ENCODE data around the gene CD9. TPM values are rescaled to one million over a fixed set of nuclear protein-coding genes. Genes with fewer than 3 reads are reported as not detected.

The CD9 gene
- total and polyA plus RNA-seq, 12 donors = 14.9 to 461 (median 276) TPM

- peak; percentile 86 to 92 (median 89) for DNase-seq
- Histone ChIP-seq H3K9me3 (replicated peaks in 1 of 3) (no peaks in the 10 kb centered on the region), H3K4me1 (replicated peaks in 1 of 2) (peaks cover 17 to 29% of the 10 kb centered on the region in 2 donors), H3K36me3 (replicated peaks in 1 of 2) (no peaks in the 10 kb centered on the region), H3K27ac (peak overlapping the region; percentile 1 to 92 (median 85)), H3K27me3 (no peaks in the 10 kb centered on the region), H3K4me3 (peak overlapping the region in 2 of 4 donors; percentile 23 to 69)
- intact Hi-C loops (cut with DNase I) = loop anchor here in 1 of 2 donors (2.0 kb wide), 1 partner anchor 80 kb away; no protein-coding TSS in a partner anchor
- 9 to 52% (median 27%) methylated on average over 9 to 88 of the region's 88 CpGs for WGBS, 4 donors
- TF ChIP-seq CTCF (IDR thresholded peaks at IDR 0.05) (peak in 5 of 6 experiments; percentile 35 to 100 (median 95)), POLR2A (IDR thresholded peaks at IDR 0.05) (peak in 1 of 2 donors; percentile 60)
These were observed 78.4 kb downstream of the CD9 start for GRCh38 chr12:6278439-6279255.

GRCh38 chr12:6279256-6279628 is 79.0 kb downstream of the CD9 start:
- H3K36me3 ChIP-seq (replicated peaks in 1 of 2) = no peaks in the 10 kb centered on the region
- TF ChIP-seq CTCF (IDR thresholded peaks at IDR 0.05) = no peak
- TF ChIP-seq POLR2A (IDR thresholded peaks at IDR 0.05) = no peak
- H3K9me3 ChIP-seq (replicated peaks in 1 of 3) = no peaks in the 10 kb centered on the region
- peak overlapping the region in 1 of 4 donors; percentile 69 for H3K4me3 ChIP-seq
- peak overlapping the region; percentile 1 to 92 (median 62) for H3K27ac ChIP-seq
- DNase-seq = no peak
- no peaks in the 10 kb centered on the region for H3K27me3 ChIP-seq
- peaks cover 17 to 29% of the 10 kb centered on the region in 2 donors for H3K4me1 ChIP-seq (replicated peaks in 1 of 2)
- WGBS, 4 donors = 87 to 92% (median 91%) methylated on average over 12 of the region's 12 CpGs
- intact Hi-C loops (cut with DNase I) = loop anchor here in 1 of 2 donors (2.0 kb wide), 1 partner anchor 80 kb away; no protein-coding TSS in a partner anchor

- intact Hi-C loops (cut with DNase I) = loop anchor here (2.0 to 5.0 kb wide), 4 partner anchors 81 to 287 kb away; no protein-coding TSS in a partner anchor
- 66 to 80% (median 76%) methylated on average over 5 to 8 of the region's 8 CpGs for WGBS, 4 donors
- H3K27me3 ChIP-seq = no peaks in the 10 kb centered on the region
- peaks cover 17 to 29% of the 10 kb centered on the region in 2 donors for H3K4me1 ChIP-seq (replicated peaks in 1 of 2)
- TF ChIP-seq CTCF (IDR thresholded peaks at IDR 0.05) (no peak), POLR2A (IDR thresholded peaks at IDR 0.05) (no peak)
- H3K4me3 ChIP-seq = no peak overlapping the region
- no peak for DNase-seq
- peak overlapping the region; percentile 21 to 92 (median 62) for H3K27ac ChIP-seq
- H3K9me3 ChIP-seq (replicated peaks in 1 of 3) = no peaks in the 10 kb centered on the region
- H3K36me3 ChIP-seq (replicated peaks in 1 of 2) = no peaks in the 10 kb centered on the region
These were observed 79.4 kb downstream of the CD9 start for GRCh38 chr12:6279631-6280030.

- TF ChIP-seq CTCF (IDR thresholded peaks at IDR 0.05) (peak in 1 of 6 experiments; percentile 7), POLR2A (IDR thresholded peaks at IDR 0.05) (peak in 1 of 2 donors; percentile 36)
- intact Hi-C loops (cut with DNase I) = loop anchor here (5.0 kb wide), 3 partner anchors 213 to 288 kb away; no protein-coding TSS in a partner anchor
- peak; percentile 61 to 87 (median 86) for DNase-seq
- Histone ChIP-seq H3K27ac (peak overlapping the region; percentile 35 to 92 (median 62)), H3K27me3 (no peaks in the 10 kb centered on the region), H3K9me3 (replicated peaks in 1 of 3) (no peaks in the 10 kb centered on the region), H3K4me3 (no peak overlapping the region), H3K36me3 (replicated peaks in 1 of 2) (no peaks in the 10 kb centered on the region), H3K4me1 (replicated peaks in 1 of 2) (peaks cover 17 to 31% of the 10 kb centered on the region in 2 donors)
- 34 to 50% (median 44%) methylated on average over 2 of the region's 2 CpGs for WGBS, 4 donors
These were observed 79.9 kb downstream of the CD9 start for GRCh38 chr12:6280053-6280469.
